HG02759 (cell line): ENCODE measurements around the gene ESR1.
A peak's percentile ranks its signal among the peaks of the same experiment; 100 is the strongest.
"Not testable (repeated sequence)": the region's sequence is repeated elsewhere in the genome, so short reads cannot be mapped to it uniquely, and the experiment has no call there.

Experiments
- ATAC-seq: cut with Tn5 transposase; IDR thresholded peaks from one replicate; pipeline ENCODE4 v1.9.1; 2021; ENCODE audit warnings: mild to moderate bottlenecking, moderate library complexity; ENCODE audit not compliant: unreplicated experiment

Gene ESR1

DNA sequence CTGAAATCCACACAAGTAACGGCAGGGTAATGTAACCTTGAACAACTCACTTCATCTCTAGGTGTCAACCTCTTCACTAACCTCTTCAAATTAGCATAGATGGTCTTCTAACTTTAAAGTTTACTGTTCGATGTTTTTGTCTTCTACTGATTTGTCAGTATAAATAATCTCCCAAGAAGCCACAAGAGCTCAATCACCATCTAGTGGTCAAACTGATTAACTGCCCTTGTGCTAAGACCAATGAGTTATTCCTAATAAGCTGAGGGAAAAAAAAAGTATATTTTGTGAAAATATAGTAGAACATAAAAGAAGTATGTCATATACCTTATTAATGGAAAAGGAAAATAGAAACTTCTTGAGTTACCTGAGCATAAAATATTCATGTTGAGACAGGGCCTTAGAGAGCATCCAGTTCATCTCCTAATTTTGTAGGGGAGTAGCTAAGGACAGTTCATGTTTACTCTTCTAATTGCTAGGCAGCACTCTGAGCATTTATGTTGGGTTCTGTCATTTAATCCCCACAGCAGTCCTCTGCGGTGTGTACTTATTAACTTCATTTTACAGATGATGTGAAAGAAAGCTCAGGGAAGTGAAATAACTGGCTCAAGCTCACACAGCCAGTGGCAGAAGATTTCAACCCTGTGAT is 317.1 kb downstream of the ESR1 start:
- peak; percentile 80 for ATAC-seq

DNA sequence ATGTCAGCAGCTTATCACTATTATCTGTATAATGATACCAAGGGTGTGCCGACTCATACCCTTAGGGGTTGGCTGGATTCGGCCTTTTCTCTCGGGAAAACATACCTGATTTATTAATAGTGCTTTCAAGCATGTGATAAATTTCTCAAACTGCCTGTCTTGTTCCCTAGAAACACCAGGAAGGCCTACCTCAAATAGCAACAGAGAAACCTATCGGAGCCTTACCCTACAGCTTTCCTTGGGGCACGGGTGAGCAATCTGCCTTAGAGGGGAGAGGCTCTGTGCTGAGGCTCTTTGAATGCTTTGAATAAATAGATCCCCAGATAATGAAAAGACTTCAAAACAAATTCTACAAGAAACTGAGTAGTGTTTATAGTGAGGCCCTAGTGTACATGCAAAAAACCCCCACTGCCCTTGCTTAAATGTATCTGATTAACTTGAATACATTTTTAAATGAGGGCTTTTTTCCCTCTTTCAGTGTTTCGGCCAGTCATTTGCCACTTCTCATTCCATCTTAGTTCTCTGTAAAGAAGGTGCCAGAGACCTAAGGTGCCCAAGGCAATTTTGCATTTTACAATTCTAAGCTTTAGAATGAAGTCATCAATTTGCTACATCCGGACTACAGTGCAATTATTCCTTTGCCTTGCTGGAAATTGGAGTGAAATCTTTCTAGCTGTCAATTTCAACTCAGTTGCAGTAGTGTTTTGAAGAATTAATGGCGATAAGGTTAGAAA is 320.1 kb downstream of the ESR1 start:
- ATAC-seq: no peak

DNA sequence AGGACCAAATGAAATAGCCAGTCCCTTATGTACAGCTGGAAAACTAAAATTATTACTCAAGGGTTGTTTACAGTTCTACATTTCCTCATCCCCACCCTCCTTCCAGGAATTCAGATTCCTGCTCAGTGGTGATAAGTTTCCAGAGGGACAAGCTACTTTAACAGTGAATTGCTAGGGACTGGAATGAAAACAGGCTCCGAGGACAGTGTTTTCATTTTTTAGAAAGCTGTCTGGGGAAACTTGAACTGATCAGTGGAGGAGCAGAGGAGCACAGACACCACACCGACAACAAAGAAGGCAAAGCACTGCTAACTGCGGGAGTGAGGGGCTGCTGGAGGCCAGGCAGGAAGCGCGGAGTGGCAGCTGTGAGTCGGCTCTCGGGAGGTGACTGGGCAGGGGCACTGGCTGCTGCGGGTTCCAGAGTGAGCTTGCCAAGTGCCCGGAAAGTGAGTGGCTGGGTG is 322.2 kb downstream of the ESR1 start:
- no peak for ATAC-seq

DNA sequence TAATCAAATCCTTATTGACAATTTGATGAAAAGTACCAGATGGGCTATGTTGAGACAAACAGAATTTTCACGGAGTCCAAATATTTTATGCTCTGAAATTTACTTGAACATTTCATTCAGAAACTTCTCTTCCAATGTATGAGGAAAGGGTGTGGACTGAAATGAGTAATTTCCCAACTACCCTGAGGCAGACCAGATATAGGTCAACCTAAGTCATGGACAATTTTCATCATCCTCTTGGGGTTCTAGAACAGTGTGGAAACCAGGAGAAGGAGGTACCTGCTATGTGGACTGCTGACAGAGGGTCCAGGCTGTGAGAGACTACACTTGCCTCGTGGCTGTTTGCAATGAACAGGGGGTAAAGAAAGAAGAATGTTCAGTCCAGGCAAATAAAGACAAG is 323.0 kb downstream of the ESR1 start:
- no peak for ATAC-seq

DNA sequence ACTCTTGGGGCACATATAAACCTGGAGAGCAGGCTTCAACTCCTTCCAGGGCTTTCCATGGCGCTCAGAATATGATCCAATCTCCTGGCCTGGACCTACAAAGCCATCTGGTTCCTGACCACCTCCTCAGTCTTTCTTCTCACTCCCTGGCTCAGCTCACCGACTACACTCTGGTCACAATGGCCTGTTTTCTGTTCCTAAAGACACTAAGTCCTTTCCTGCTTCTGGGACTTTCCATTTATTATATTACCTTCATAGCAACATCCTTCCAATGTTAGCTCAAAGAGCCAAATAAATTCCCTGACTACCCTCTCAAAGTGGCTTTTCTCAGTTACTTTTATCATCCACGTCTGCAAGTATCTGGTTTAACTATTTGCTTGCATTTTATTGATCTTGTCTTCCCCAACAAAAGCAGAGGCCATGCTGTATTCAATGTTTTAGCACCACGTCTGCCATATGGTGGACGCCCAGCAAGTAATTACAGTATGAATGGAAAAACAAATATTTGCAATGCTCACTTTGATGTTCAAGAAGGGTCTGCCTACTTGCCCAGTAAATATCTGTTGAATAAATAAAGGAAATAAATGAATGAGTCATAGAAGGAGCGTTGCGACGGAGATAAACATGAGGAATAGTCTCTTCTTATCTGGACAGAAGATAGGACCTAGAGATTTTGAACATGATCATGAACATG is 328.4 kb downstream of the ESR1 start:
- ATAC-seq: no peak

DNA sequence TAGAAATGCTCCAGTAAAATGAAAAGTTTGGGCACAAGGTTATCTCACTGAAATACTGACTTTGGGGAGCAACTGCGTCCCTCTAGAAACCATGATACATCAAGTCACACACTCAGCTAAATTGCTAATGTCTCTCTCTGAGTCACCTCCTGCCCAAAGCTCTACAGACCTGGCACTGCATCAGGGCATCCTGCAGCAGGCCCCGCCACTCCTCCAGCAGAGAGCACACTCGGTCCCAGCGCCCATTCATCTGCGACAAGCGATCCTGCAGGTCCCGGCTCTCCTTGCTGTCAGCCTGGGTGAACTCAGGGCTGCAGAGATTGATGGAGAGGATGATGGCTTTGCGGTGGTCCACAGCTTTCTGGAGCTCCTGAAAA is 329.0 kb downstream of the ESR1 start:
- ATAC-seq: no peak

DNA sequence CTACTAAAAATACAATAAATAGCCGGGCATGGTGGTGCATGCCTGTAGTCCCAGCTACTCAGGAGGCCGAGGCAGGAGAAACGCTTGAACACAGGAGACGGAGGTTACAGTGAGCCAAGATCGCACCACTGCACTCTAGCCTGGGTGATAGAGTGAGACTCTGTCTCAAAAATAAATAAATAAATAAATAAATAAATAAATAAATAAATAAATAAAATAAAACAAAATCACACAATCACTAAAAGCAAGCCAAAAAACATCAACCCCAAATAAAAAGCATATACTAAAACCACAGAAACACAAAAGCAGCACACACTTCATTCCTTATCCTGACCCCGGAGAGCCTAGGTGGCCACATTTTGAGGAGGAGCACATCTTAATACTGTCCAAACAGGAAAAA is 330.9 kb downstream of the ESR1 start:
- ATAC-seq: not testable (repeated sequence)

DNA sequence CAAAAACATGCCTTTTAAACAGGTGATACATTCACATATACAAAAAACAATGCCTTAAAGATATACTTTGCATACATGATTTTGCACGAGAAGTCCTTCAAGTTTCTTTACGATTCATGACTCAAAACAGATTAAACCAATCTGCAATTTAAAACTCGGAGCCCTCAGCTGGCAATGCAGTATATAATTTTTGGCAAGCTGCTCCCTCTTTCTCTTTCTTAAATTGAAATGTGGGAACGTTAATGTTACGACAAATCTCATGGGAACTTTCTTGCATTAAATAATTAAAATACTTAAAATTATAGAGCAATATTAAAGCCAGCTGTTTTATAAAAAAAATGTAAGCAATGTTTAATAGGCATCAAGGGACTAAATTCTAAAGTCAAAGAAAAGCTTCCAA is 334.6 kb downstream of the ESR1 start:
- ATAC-seq: no peak

DNA sequence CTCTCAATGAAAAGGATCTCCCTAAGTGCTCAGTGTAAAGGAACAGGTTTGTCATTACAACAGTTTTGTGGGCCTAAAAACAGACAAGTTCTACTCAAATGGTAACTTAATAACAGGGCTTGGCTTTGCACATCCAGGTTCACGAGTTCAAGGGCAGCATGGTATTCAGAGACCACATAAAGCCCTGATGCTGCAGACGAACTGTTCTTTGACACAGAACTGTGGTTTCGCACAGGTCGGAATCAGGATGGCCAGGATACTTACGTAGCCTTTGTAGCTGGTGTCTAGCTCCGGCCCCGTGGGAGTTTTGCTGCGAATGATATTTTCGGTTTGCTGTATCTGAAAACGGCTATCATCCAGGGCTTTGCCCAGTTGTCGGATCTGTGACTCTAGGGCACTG is 335.9 kb downstream of the ESR1 start:
- ATAC-seq: no peak

DNA sequence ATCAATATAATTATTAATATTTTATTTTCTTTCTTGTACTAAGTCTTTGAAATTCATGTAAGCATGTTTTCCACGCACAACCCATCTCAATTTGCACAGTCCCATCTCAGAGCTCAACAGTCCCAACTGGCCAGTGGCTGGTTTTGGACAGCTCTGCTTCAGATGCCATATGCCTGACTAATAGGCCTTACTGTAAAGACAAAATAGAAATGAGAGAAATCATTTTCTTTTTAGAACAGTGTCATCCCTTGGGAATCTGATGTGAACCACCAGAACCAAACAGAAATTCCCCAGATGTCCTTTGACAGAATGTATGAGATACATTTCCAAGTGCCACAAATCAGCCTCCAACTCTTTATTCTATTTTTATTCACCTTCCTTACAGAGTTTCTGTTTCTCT is 338.9 kb downstream of the ESR1 start:
- ATAC-seq: no peak

DNA sequence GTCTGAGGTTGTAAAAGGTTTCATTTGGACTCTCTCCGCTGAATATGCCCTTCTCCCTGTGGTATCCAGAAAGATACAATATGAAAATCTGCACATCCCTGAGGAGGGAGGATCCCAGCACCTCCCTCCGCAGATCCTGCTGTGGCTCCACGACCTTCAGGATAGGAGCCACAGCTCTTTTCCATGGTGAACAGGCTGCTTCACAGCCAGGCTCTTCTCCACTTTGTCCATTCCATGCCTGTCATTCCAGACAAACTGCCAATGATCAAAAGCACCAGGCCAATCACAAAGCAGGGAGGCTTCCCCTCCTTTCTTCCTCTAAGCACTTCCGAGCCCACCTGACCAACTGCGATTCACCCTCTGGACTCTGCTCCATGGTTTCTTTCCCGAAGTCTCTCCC is 339.8 kb downstream of the ESR1 start:
- no peak for ATAC-seq

DNA sequence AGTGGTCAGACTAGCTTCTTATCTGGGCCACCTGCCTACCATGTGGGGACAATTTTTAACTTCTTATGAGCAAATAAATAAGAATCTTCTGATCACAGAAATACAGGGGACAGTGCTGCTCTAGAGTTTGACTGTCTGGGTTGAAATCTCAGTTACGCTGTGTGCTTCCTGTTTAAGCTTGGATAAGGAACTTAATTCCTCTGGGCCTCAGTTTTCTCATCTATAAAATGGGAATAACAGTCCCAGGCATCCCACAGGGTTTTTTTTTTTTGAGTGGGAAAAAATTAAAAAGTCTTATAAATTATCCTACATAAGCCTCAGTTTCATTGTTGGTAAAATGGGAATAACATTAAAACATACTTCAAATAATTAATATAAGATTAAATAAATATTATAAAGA is 340.9 kb downstream of the ESR1 start:
- ATAC-seq: no peak

DNA sequence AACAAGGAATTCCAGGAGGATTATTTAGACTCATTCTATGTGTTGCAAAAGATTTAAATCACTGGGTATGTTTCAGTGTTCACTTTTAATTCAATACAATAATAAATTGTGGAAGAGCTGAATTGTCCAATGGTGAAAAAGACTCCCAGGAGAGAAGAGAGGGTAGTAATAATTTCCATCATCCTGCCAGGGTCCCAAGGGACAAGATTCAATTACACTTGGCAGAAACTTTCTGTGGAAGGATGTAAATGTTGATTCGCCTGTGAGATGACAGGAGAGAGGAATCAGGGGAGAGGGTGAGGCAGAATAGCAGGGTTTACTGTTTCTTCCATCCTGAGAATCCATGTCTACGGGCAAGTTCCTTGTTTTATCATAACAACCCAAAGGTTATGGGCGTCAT is 342.7 kb downstream of the ESR1 start:
- ATAC-seq: no peak

DNA sequence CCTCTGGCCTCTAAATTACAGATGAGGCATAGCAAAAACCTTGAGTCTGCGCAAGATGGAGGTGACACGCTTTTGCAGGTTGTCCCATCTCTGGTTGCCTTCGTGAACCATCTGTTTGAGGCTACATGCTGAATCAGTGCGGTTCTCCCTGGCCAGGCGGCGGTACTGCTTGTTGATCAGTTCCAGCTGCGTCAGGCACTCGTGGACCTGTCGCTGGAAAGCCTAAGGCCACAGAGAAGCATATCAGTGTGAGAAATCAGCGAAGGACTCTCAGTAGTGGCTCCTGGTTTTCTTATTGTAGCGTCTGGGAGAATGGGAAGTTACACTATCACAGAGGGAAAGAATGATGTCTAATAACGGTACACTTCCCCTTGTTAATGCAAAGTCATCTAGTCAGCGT is 344.4 kb downstream of the ESR1 start:
- no peak for ATAC-seq

DNA sequence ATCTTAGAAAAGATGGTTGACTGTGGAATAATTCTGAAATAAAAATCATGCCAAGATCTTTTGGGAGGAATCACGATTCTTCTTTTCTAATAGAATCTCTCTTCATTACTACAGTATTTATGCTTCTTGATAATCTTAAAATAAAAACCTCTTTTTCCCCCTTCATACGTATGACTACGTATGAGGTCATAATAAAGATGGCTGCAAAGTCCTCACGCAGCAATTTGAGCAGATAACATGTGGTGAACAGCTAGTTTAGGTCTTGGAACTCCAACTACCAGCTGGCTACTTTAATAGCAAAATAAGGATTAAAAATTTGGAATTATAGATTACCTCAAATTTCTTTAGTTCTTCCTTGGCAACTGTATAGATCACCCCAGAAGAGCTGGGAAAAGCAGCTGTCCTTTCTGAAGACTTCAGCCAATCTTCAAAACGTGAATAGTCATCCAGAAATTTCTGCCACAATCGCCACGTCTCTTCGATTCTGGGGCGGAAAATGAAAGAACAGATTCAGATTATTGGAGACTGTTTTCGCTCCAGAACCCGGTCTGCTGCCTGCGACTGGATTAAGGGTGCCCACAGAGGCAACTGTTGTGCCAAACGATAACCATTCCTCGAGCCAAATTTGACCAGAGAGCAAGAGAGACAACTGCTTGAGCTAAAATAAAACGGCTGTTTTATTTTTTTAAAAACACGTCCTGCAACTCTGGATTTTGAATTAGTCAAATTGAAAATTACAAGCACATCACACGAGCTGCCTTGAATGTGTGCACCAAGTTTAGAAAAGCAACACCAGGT is 347.3 kb downstream of the ESR1 start:
- ATAC-seq: no peak

DNA sequence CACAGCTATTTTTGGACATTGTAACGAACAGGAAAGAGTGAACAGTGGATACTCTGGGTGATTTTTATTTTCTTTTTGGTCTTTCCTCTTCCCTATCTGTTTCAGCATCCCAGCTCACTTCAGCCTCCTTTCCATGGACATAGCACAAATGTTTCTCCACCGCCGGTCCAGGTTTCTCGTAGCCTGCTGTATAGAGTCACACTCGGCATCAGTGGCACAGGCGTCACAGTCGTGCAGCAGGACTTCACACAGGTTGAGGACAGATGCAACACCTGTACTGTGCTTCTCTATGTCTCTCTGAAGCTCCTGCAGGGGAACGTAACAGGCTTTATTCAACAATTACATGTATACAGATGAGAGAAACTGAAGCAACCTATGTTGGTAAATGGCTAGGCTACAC is 348.3 kb downstream of the ESR1 start:
- no peak for ATAC-seq

DNA sequence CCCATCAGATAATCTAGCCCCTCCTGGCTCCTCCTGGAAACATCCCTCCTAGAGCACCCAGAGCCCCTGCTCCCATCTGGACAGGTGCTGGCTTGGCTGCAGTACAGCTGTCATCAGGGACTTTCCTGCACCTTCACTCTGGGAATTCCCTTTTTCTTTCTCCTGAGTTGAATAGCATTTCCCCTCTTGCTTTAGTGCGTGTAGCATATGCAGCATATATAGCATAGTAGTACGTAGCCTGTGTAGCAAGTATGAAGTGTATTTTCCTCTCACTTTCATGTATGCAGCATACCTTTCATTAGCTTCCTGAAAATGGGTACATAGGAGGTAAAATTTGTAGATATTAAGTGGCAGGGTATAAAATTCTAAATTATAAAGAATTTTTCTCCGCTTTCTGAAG is 352.9 kb downstream of the ESR1 start:
- peak; percentile 98 for ATAC-seq

DNA sequence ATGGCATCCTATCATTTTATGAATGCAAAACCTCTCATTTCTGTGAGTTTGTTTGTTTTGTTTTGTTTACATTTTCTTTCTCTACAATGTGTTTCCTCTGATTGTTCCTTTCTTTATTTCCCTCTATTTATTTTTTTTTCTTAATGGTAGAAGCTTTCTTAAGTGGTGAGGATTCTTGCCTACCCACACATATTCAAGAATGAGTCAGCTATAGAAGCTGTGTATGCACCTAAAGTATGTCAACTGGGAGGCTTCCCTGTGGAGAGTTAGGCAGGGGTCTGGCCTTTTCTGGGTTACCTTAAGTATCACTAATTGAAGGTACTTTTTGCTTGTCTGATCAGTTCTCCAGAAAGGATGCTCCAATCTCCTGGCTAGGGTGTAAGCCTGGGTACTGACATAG is 354.0 kb downstream of the ESR1 start:
- peak; percentile 50 for ATAC-seq

DNA sequence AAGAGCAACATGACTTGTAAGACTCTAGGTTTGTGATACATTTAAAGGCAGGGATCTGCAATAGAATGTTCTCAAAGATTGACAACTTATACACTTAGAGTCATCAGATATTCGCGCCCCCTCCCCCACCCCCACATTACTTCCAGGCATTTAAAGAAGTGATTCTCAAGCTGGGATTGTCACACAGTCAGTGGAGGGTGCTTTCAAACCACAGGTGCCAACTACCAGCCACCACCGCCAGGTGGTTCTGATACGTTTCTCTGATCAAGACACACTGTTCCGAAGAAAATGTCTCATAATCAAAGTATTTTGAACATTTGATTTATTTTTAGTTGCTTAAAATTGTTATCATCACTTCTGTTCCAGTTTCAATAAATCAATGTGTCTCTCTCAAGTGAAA is 357.5 kb downstream of the ESR1 start:
- ATAC-seq: no peak

DNA sequence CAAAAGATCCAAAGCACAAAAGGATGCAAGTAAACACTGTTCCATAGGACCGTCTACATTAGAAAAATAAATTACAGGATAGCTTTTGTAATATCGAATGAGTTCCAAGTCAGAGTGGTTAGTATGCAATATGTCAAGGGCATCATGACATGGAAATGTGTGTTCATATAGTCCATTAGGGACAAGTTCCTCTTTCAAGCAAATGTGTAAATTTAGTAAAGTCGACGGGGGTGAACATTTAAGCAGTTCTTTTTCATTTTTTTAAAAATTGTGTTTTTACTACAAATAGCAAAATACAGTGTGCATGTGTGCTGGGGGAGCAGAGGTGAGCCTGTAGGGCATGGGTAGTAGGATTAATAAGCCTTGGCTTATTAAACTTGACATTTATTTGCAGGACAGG is 359.0 kb downstream of the ESR1 start:
- ATAC-seq: no peak

DNA sequence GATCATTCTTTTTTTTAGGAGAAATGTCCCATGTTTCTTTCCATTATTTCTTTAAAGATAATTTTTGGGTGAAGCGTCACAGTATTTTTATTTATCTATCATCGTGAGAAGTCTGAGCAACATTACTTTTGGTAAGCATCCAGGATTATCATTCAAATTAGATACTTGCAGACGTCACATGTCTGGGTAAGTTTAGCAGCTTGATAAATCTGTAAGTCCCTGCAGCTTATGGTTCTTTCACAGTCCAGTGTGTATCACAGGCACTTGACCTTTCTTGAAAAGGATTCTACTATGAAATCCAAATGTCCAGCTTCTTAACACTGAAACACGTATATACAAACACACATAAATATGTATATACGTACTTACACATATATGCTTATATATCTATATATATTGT is 359.4 kb downstream of the ESR1 start:
- ATAC-seq: no peak
